Vagina (tissue), 2 donors: ENCODE measurements around the gene DISP3. TPM values are rescaled to one million over a fixed set of nuclear protein-coding genes. Genes with fewer than 3 reads are reported as not detected.

Source experiments
- DNase-seq, 2 donors: peaks; one replicate each; pipeline ENCODE4 v3.0.0-alpha.2; 2017; ENCODE audit errors: extremely low spot score in 2 of 2
- H3K27ac ChIP-seq: fragments of 200-600 bp; sonication (generic); one replicate; pipeline ENCODE4 v1.5.1; 2019
- H3K27me3 ChIP-seq: fragments of 200-600 bp; sonication (generic); one replicate; pipeline ENCODE4 v1.5.1; 2019
- H3K36me3 ChIP-seq, 2 donors: fragments of 200-600 bp; sonication (generic); one replicate each; pipeline ENCODE4 v1.5.1; 2017 to 2019
- H3K4me1 ChIP-seq: fragments of 200-600 bp; sonication (generic); one replicate; pipeline ENCODE4 v1.5.1; 2019
- H3K4me3 ChIP-seq, 2 donors: fragments of 200-600 bp; sonication (generic); 1 replicate in 1 of 2; 2 replicates in 1 of 2; pipeline ENCODE4 v1.5.1; 2016 to 2019
- H3K9me3 ChIP-seq: fragments of 200-600 bp; sonication (generic); one replicate; pipeline ENCODE4 v1.5.1; 2019
- POLR2A ChIP-seq, 2 donors: fragments of 450-650 bp; IDR thresholded peaks; one replicate each; pipeline ENCODE4 v1.6.1; 2017; ENCODE audit warnings: antibody characterized with exemption in 2 of 2, mild to moderate bottlenecking in 2 of 2, moderate library complexity in 2 of 2
- POLR2AphosphoS5 ChIP-seq, 2 donors: sonication (generic); formaldehyde crosslinking; IDR thresholded peaks; one replicate each; pipeline ENCODE4 v1.9.0; 2017; ENCODE audit warnings: antibody characterized with exemption in 2 of 2, mild to moderate bottlenecking in 2 of 2, low read depth in 1 of 2; ENCODE audit not compliant: insufficient read depth in 1 of 2
- intact Hi-C: fragments of 100-400 bp; cut with DNase I; formaldehyde crosslinking; loops from one replicate; pipeline ENCODE4 v1.15.1; 2023
- total RNA-seq: library from RNA; depleted of rRNA; stranded (reverse); fragments of >200 nt; gene quantifications from one replicate; pipeline ENCODE4 v1.2.3, GENCODE V29; 2016
- TF ChIP-seq, protein P1 (sequence below), 3 experiments: fragments of 450-650 bp in 2 of 3; fragments of 200-600 bp in 1 of 3; sonication (generic) in 1 of 3; IDR thresholded peaks; one replicate each; pipeline ENCODE4 v1.5.1; 2017 to 2019; ENCODE audit warnings: antibody characterized with exemption in 3 of 3, mild to moderate bottlenecking in 2 of 3, moderate library complexity in 2 of 3

The DISP3 gene
- total RNA-seq, 1 donor from 2014 or later, result not detected

- intact Hi-C loops, result no loop called here
- no peak for DNase-seq
- no peaks in the 10 kb centered on the region for H3K27me3 ChIP-seq
Observed at GRCh38 chr1:11450310-11450709, 28.6 kb upstream of the DISP3 start.

GRCh38 chr1:11453742-11454491 is 25.0 kb upstream of the DISP3 start:
- Histone ChIP-seq H3K9me3 (no peaks in the 10 kb centered on the region), H3K4me1 (no peaks in the 10 kb centered on the region), H3K27me3 (no peaks in the 10 kb centered on the region), H3K27ac (no peak overlapping the region), H3K36me3 (no peaks in the 10 kb centered on the region), H3K4me3 (no peak overlapping the region)
- intact Hi-C loops, result no loop called here
- TF ChIP-seq POLR2A (IDR thresholded peaks at IDR 0.05) (no peak), POLR2AphosphoS5 (IDR thresholded peaks at IDR 0.05; ENCODE audit: insufficient read depth in 1 of 2, low read depth in 1 of 2) (no peak)
- TF ChIP-seq, protein P1, sequence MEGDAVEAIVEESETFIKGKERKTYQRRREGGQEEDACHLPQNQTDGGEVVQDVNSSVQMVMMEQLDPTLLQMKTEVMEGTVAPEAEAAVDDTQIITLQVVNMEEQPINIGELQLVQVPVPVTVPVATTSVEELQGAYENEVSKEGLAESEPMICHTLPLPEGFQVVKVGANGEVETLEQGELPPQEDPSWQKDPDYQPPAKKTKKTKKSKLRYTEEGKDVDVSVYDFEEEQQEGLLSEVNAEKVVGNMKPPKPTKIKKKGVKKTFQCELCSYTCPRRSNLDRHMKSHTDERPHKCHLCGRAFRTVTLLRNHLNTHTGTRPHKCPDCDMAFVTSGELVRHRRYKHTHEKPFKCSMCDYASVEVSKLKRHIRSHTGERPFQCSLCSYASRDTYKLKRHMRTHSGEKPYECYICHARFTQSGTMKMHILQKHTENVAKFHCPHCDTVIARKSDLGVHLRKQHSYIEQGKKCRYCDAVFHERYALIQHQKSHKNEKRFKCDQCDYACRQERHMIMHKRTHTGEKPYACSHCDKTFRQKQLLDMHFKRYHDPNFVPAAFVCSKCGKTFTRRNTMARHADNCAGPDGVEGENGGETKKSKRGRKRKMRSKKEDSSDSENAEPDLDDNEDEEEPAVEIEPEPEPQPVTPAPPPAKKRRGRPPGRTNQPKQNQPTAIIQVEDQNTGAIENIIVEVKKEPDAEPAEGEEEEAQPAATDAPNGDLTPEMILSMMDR (IDR thresholded peaks at IDR 0.05), result no peak
- DNase-seq, result no peak

More at GRCh38 chr1:11450310-11450709, 28.6 kb upstream of the DISP3 start:
- Histone ChIP-seq H3K9me3 (no peaks in the 10 kb centered on the region), H3K4me3 (no peak overlapping the region), H3K36me3 (no peaks in the 10 kb centered on the region), H3K4me1 (no peaks in the 10 kb centered on the region), H3K27ac (no peak overlapping the region)
- TF ChIP-seq POLR2AphosphoS5 (IDR thresholded peaks at IDR 0.05; ENCODE audit: insufficient read depth in 1 of 2, low read depth in 1 of 2) (no peak), POLR2A (IDR thresholded peaks at IDR 0.05) (no peak)
- TF ChIP-seq, protein P1 (IDR thresholded peaks at IDR 0.05), result no peak

DNA sequence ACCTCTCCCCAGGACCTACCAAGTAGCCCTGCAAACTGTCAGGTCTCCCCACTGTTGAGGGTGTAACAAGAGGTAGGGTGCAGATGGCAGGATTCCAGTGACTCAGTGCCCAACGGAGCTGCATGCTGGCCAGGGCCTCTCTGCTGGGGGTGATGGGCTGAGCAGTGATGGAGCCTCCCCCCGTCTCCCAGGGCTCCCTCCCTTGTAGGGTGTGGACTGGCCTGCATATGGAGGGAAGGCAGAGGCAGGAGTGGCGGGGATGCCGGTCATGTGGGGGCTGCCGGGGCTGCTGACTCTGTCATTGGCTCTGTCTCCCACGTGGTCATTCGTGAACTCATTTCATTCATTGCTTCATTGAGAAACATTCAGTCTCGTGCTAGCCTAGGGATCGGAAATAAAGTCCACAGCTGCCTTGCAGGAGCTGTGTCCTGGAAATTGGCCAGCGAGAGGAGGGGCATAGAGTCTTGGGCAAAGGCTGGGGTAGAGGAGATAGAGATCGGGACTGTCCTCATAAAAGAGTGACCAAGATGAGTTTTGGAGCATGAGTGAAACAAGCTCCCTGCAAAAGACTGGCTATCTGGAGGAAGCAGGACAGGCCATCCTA is 22.9 kb upstream of the DISP3 start:
- no peak for DNase-seq
- TF ChIP-seq, protein P1 (IDR thresholded peaks at IDR 0.05), result no peak
- TF ChIP-seq POLR2A (IDR thresholded peaks at IDR 0.05) (no peak), POLR2AphosphoS5 (IDR thresholded peaks at IDR 0.05; ENCODE audit: insufficient read depth in 1 of 2, low read depth in 1 of 2) (no peak)
- Histone ChIP-seq H3K4me1 (no peaks in the 10 kb centered on the region), H3K9me3 (no peaks in the 10 kb centered on the region), H3K27ac (no peak overlapping the region), H3K27me3 (no peaks in the 10 kb centered on the region), H3K36me3 (no peaks in the 10 kb centered on the region), H3K4me3 (no peak overlapping the region)
- intact Hi-C loops, result no loop called here

GRCh38 chr1:11456965-11457364 is 22.0 kb upstream of the DISP3 start:
- Histone ChIP-seq H3K36me3 (no peaks in the 10 kb centered on the region), H3K27ac (no peak overlapping the region), H3K4me1 (no peaks in the 10 kb centered on the region), H3K9me3 (no peaks in the 10 kb centered on the region), H3K27me3 (no peaks in the 10 kb centered on the region), H3K4me3 (no peak overlapping the region)
- no peak for DNase-seq
- intact Hi-C loops, result no loop called here
- TF ChIP-seq, protein P1 (IDR thresholded peaks at IDR 0.05), result no peak
- TF ChIP-seq POLR2AphosphoS5 (IDR thresholded peaks at IDR 0.05; ENCODE audit: insufficient read depth in 1 of 2, low read depth in 1 of 2) (no peak), POLR2A (IDR thresholded peaks at IDR 0.05) (no peak)

GRCh38 chr1:11458811-11459275 is 20.1 kb upstream of the DISP3 start:
- H3K27ac ChIP-seq, result no peak overlapping the region
- no peak for DNase-seq
- TF ChIP-seq POLR2A (IDR thresholded peaks at IDR 0.05) (no peak), POLR2AphosphoS5 (IDR thresholded peaks at IDR 0.05; ENCODE audit: insufficient read depth in 1 of 2, low read depth in 1 of 2) (no peak)
- TF ChIP-seq, protein P1 (IDR thresholded peaks at IDR 0.05), result no peak
- no peaks in the 10 kb centered on the region for H3K27me3 ChIP-seq
- intact Hi-C loops, result no loop called here
- H3K9me3 ChIP-seq, result no peaks in the 10 kb centered on the region
- H3K4me1 ChIP-seq, result no peaks in the 10 kb centered on the region
- H3K36me3 ChIP-seq, result no peaks in the 10 kb centered on the region
- H3K4me3 ChIP-seq, result no peak overlapping the region
